ENCODE measurements around the gene NEAT1.

Gene NEAT1

DNA sequence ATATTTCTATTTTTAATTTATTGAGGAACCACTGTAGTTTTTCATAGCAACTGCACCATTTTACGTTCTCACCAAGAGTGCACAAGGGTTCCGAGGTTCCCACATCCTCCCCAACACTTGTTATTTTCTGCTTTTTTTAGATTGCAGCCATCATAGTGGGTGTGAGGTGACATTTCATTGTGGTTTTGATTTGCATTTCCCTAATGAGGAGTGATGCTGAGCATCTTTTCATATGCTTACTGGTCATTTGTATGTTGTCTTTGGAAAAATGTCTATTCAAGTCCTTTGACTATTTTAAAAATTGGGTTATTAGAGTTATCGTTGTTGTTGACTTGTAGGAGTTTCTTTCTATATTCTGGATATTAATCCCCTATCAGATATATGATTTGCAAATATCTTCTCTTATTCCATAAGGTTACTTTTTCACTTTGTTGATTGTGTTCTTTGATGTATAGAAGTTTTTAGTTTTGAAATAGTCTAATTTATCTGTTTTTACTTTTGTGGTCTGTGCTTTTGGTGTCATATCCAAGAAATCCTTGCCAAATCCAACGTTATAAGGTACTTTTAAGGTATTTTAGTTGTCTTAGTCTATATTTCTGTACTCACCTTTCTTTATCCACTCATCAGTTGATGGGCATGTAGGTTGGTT is 9.0 kb downstream of the NEAT1 start:
- Histone ChIP-seq H3K4me1 (ENCODE audit: low read length) (peaks cover 54% of the 10 kb centered on the region), H3K36me3 (replicated peaks; ENCODE audit: low read depth, low read length) (peaks cover 77% of the 10 kb centered on the region), H3K9me3 (ENCODE audit: insufficient read depth, low read length) (no peaks in the 10 kb centered on the region), H3K27ac (ENCODE audit: low read length) (no peak overlapping the region), H3K79me2 (ENCODE audit: low read length) (peaks cover 87% of the 10 kb centered on the region), H3K4me3 (ENCODE audit: low read length) (no peak overlapping the region), H3K9ac (ENCODE audit: low read length) (no peak overlapping the region), H3K4me2 (ENCODE audit: low read length) (no peak overlapping the region), H2AFZ (ENCODE audit: low read depth, low read length) (no peak overlapping the region), H4K20me1 (ENCODE audit: insufficient read depth, low read length) (peaks cover 98% of the 10 kb centered on the region), H3K27me3 (ENCODE audit: low read depth, low read length) (no peaks in the 10 kb centered on the region)
- TF ChIP-seq, protein P1, sequence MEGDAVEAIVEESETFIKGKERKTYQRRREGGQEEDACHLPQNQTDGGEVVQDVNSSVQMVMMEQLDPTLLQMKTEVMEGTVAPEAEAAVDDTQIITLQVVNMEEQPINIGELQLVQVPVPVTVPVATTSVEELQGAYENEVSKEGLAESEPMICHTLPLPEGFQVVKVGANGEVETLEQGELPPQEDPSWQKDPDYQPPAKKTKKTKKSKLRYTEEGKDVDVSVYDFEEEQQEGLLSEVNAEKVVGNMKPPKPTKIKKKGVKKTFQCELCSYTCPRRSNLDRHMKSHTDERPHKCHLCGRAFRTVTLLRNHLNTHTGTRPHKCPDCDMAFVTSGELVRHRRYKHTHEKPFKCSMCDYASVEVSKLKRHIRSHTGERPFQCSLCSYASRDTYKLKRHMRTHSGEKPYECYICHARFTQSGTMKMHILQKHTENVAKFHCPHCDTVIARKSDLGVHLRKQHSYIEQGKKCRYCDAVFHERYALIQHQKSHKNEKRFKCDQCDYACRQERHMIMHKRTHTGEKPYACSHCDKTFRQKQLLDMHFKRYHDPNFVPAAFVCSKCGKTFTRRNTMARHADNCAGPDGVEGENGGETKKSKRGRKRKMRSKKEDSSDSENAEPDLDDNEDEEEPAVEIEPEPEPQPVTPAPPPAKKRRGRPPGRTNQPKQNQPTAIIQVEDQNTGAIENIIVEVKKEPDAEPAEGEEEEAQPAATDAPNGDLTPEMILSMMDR (IDR thresholded peaks at IDR 0.05; ENCODE audit: low read depth, low read length), result no peak
- no peak for TF ChIP-seq EZH2phosphoT487 (IDR thresholded peaks at IDR 0.05; ENCODE audit: low read depth)

GRCh38 chr11:65432100-65432650 is 9.6 kb downstream of the NEAT1 start:
- H3K9ac ChIP-seq (ENCODE audit: low read length), result no peak overlapping the region
- no peak overlapping the region for H2AFZ ChIP-seq (ENCODE audit: low read depth, low read length)
- no peak for TF ChIP-seq EZH2phosphoT487 (IDR thresholded peaks at IDR 0.05; ENCODE audit: low read depth)
- TF ChIP-seq, protein P1 (IDR thresholded peaks at IDR 0.05; ENCODE audit: low read depth, low read length), result no peak
- H4K20me1 ChIP-seq (ENCODE audit: insufficient read depth, low read length), result peaks cover 97% of the 10 kb centered on the region
- H3K4me2 ChIP-seq (ENCODE audit: low read length), result no peak overlapping the region
- H3K4me3 ChIP-seq (ENCODE audit: low read length), result no peak overlapping the region
- no peak overlapping the region for H3K27ac ChIP-seq (ENCODE audit: low read length)
- peaks cover 48% of the 10 kb centered on the region for H3K4me1 ChIP-seq (ENCODE audit: low read length)
- no peaks in the 10 kb centered on the region for H3K9me3 ChIP-seq (ENCODE audit: insufficient read depth, low read length)
- H3K36me3 ChIP-seq (replicated peaks; ENCODE audit: low read depth, low read length), result peaks cover 75% of the 10 kb centered on the region
- H3K79me2 ChIP-seq (ENCODE audit: low read length), result peaks cover 82% of the 10 kb centered on the region
- no peaks in the 10 kb centered on the region for H3K27me3 ChIP-seq (ENCODE audit: low read depth, low read length)

DNA sequence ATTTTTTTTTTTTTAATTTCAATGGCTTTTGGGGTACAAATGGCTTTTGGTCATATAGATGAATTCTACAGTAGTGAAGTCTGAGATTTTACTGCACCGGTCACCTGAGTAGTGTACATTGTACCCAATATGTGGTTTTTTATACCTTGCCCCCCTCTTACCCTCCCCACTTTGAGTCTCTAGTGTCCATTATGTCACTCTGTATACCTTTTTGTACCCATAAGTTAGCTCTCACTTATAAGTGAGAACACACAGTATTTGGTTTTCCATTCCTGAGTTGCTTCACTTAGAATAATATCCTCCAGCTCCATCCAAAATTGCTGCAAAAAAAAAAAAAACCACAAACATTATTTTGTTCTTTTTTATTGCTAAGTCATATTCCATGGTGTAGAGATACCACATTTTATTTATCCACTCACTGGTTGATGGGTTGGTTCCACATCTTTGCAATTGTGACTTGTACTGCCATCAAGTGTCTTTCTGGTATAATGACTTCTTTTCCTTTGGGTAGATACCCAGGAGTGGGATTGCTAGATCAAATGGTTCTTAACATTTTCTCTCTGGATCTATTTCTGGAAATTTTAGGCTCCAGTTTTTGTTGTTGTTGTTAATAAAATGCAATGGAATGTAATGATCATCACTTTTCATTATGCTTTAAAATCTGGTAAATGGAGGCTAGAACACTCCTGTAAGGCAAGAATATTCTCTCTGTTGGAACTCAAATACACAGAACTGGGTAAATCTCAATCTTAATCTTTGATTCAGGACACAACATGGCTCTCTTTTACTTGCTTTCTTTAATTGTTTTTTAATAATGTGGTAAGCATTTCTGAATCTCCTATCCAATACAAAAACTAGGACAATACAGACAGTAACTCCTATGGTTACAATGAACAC is 10.3 kb downstream of the NEAT1 start:
- Histone ChIP-seq H3K9ac (ENCODE audit: low read length) (no peak overlapping the region), H3K27me3 (ENCODE audit: low read depth, low read length) (no peaks in the 10 kb centered on the region), H3K4me1 (ENCODE audit: low read length) (peaks cover 40% of the 10 kb centered on the region), H3K4me3 (ENCODE audit: low read length) (no peak overlapping the region), H2AFZ (ENCODE audit: low read depth, low read length) (no peak overlapping the region), H3K36me3 (replicated peaks; ENCODE audit: low read depth, low read length) (peaks cover 75% of the 10 kb centered on the region), H3K9me3 (ENCODE audit: insufficient read depth, low read length) (no peaks in the 10 kb centered on the region), H3K27ac (ENCODE audit: low read length) (no peak overlapping the region), H3K4me2 (ENCODE audit: low read length) (no peak overlapping the region), H4K20me1 (ENCODE audit: insufficient read depth, low read length) (peaks cover 97% of the 10 kb centered on the region), H3K79me2 (ENCODE audit: low read length) (peaks cover 74% of the 10 kb centered on the region)
- no peak for TF ChIP-seq EZH2phosphoT487 (IDR thresholded peaks at IDR 0.05; ENCODE audit: low read depth)
- TF ChIP-seq, protein P1 (IDR thresholded peaks at IDR 0.05; ENCODE audit: low read depth, low read length), result peak; percentile 46

DNA sequence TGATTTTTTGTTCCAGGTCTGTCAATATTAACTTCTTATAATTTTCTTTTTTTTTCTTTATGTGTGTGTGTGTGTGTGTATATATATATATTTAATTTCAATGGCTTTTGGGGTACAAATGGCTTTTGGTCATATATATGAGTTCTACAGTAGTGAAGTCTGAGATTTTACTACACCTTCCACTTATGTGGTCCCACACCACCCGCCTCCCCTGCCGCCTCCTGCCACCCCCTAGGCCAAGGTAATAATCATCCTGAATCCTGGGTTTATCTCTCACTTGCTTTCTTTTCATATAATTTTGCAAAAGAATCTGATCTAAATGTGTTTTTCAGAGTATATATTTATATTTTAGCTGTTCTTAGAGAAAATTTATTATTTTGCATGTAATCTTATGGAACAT is 11.1 kb downstream of the NEAT1 start:
- no peaks in the 10 kb centered on the region for H3K9me3 ChIP-seq (ENCODE audit: insufficient read depth, low read length)
- no peak overlapping the region for H3K9ac ChIP-seq (ENCODE audit: low read length)
- H3K27me3 ChIP-seq (ENCODE audit: low read depth, low read length), result no peaks in the 10 kb centered on the region
- H3K36me3 ChIP-seq (replicated peaks; ENCODE audit: low read depth, low read length), result peaks cover 73% of the 10 kb centered on the region
- peaks cover 96% of the 10 kb centered on the region for H4K20me1 ChIP-seq (ENCODE audit: insufficient read depth, low read length)
- TF ChIP-seq EZH2phosphoT487 (IDR thresholded peaks at IDR 0.05; ENCODE audit: low read depth), result no peak
- TF ChIP-seq, protein P1 (IDR thresholded peaks at IDR 0.05; ENCODE audit: low read depth, low read length), result no peak
- peaks cover 34% of the 10 kb centered on the region for H3K4me1 ChIP-seq (ENCODE audit: low read length)
- H3K4me2 ChIP-seq (ENCODE audit: low read length), result no peak overlapping the region
- H3K79me2 ChIP-seq (ENCODE audit: low read length), result peaks cover 71% of the 10 kb centered on the region
- H2AFZ ChIP-seq (ENCODE audit: low read depth, low read length), result no peak overlapping the region
- no peak overlapping the region for H3K27ac ChIP-seq (ENCODE audit: low read length)
- H3K4me3 ChIP-seq (ENCODE audit: low read length), result no peak overlapping the region
